Measurements from ENCODE around the gene LPIN3. TPM values are rescaled to one million over a fixed set of nuclear protein-coding genes. Genes with fewer than 3 reads are reported as not detected.
A peak's percentile ranks its signal among the peaks of the same experiment; 100 is the strongest.

Gene LPIN3, protein sequence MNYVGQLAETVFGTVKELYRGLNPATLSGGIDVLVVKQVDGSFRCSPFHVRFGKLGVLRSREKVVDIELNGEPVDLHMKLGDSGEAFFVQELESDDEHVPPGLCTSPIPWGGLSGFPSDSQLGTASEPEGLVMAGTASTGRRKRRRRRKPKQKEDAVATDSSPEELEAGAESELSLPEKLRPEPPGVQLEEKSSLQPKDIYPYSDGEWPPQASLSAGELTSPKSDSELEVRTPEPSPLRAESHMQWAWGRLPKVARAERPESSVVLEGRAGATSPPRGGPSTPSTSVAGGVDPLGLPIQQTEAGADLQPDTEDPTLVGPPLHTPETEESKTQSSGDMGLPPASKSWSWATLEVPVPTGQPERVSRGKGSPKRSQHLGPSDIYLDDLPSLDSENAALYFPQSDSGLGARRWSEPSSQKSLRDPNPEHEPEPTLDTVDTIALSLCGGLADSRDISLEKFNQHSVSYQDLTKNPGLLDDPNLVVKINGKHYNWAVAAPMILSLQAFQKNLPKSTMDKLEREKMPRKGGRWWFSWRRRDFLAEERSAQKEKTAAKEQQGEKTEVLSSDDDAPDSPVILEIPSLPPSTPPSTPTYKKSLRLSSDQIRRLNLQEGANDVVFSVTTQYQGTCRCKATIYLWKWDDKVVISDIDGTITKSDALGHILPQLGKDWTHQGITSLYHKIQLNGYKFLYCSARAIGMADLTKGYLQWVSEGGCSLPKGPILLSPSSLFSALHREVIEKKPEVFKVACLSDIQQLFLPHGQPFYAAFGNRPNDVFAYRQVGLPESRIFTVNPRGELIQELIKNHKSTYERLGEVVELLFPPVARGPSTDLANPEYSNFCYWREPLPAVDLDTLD
- 10 to 100 TPM; 26.4 to 84.1 TPM for polyA plus RNA-seq

DNA sequence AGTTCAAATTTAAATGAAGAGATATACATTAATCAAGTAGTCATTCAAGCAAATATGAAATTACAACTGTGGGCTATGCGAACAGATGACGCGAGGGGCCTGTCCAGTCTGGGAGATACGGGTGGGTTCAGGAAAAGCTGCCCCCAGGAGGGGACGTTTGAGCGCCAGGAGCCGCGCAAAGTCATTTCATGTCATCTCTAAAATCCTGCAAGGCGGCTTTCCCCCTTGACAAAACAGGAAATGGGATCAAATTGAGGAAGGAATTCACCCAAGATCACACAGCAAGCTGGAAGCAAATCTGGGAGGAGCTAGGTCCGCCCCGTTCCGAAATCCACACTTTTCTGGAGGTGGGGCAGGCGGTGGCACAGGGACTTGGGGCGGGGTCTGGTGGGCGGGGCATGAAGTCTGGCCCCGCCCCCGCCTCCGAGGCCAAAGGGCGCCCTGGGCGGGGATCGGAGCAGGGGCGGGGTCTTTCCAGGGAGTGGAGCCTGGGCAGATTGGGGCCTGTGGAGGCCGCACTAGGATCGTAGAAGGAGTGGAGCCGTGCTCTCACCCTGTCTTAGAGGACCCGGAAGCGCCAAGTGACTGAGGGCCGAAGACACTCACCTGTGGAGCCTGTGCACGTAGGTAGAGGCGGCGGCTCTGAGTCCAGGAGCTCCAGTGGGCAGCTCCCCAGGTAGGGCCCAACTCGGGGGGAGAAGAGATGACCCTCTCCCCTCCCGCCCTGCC, at the start of gene LPIN3:
LPIN3 (plus strand) TSS at position 495 of the 729 bp plus-strand sequence. CDS start 4,983 bp downstream, outside the sequence.
- WGBS, 2 donors = 8 to 10% methylated on average over 32 to 33 of the region's 33 CpGs

DNA sequence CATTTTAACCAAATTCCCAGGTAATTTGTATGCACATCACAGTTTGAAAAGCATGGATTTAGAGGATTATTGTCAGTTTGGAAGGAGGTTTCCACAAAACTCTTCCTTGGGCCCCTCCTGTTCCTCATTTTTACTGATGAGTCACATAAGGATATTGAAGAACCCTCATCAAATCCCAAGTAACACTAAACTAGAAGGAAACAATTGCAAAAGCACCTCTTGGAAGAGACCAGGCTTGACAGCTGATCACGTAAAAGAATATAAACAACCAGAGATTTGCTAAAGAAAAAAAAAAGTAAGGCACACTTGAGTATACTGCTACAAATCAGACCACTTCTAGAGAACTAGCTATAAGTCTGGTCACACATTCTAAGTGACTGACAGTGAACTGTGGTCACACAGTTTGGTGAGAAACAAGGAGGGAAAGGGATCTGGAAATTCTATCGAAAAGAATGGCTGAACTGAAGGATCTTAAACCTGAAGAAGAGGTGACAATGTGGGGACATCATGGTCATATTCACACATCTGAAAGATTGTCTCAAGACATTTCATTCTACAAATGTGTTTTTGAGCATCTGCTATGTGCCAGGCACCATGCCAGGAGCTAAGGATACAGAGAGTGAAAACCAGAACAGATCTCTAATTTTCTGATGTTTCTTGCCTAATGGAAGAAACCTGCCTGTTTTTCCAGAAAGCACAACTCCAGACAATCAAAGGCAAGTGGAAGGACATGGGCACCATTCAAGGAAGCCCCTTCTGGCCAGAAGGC, 47.2 kb upstream of the LPIN3 start:
- Histone ChIP-seq H3K4me1 (ENCODE audit: control insufficient read depth in 2 of 2, insufficient read depth in 2 of 2, low read length in 1 of 2) (no peaks in the 10 kb centered on the region), H3K9me3 (ENCODE audit: control insufficient read depth in 2 of 2, insufficient read depth in 1 of 2, low read depth in 1 of 2, low read length in 1 of 2) (no peaks in the 10 kb centered on the region), H3K36me3 (ENCODE audit: control insufficient read depth in 2 of 2, insufficient read depth in 2 of 2, low read length in 1 of 2) (no peaks in the 10 kb centered on the region), H3K27me3 (ENCODE audit: control insufficient read depth in 1 of 2, insufficient read depth in 2 of 2, low read length in 2 of 2) (no peaks in the 10 kb centered on the region), H3K4me3 (ENCODE audit: low read depth in 1 of 2, low read length in 2 of 2) (no peak overlapping the region), H3K27ac (ENCODE audit: low read depth in 2 of 2, low read length in 1 of 2) (peak overlapping the region in 1 of 2 donors; percentile 21)
- WGBS, 2 donors = 61 to 66% methylated on average over 2 of the region's 2 CpGs

More for the DNA sequence above, at the start of gene LPIN3:
- Histone ChIP-seq H3K36me3 (ENCODE audit: control insufficient read depth in 2 of 2, insufficient read depth in 2 of 2, low read length in 1 of 2) (peaks cover 0 to under 1% of the 10 kb centered on the region in 2 donors), H3K27me3 (ENCODE audit: control insufficient read depth in 1 of 2, insufficient read depth in 2 of 2, low read length in 2 of 2) (no peaks in the 10 kb centered on the region), H3K27ac (ENCODE audit: low read depth in 2 of 2, low read length in 1 of 2) (peak within 1 kb of the TSS; percentile 95), H3K9me3 (ENCODE audit: control insufficient read depth in 2 of 2, insufficient read depth in 1 of 2, low read depth in 1 of 2, low read length in 1 of 2) (no peaks in the 10 kb centered on the region), H3K4me1 (ENCODE audit: control insufficient read depth in 2 of 2, insufficient read depth in 2 of 2, low read length in 1 of 2) (peaks cover 0 to 11% of the 10 kb centered on the region in 2 donors), H3K4me3 (ENCODE audit: low read depth in 1 of 2, low read length in 2 of 2) (peak within 1 kb of the TSS; percentile 54 to 57)

DNA sequence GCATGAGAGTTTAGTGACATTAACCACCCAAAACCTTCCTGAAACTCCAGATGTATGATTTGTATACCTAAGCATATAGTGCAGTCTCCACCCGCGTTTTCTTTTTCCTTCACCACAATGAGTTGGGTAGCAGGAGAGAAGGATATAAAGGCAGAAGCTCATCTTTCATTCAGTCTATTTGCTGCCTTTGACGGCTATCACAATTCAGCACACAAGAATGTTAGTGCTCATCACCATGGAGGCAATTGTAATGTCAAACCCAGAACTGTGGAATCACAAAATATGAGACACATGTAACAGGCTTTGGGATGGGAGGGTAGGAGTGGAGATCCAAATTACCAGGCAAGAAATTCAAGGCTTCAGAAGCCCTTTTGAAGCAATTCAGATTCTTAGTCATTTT, 40.7 kb upstream of the LPIN3 start:
- no peaks in the 10 kb centered on the region for H3K9me3 ChIP-seq (ENCODE audit: control insufficient read depth in 2 of 2, insufficient read depth in 1 of 2, low read depth in 1 of 2, low read length in 1 of 2)
- H3K27me3 ChIP-seq (ENCODE audit: control insufficient read depth in 1 of 2, insufficient read depth in 2 of 2, low read length in 2 of 2) = no peaks in the 10 kb centered on the region
- no peaks in the 10 kb centered on the region for H3K36me3 ChIP-seq (ENCODE audit: control insufficient read depth in 2 of 2, insufficient read depth in 2 of 2, low read length in 1 of 2)
- no peak overlapping the region for H3K4me3 ChIP-seq (ENCODE audit: low read depth in 1 of 2, low read length in 2 of 2)
- whole genome bisulfite sequencing, 2 donors = 88 to 89% methylated on average over 3 of the region's 3 CpGs
- peaks cover 0 to 3% of the 10 kb centered on the region in 2 donors for H3K4me1 ChIP-seq (ENCODE audit: control insufficient read depth in 2 of 2, insufficient read depth in 2 of 2, low read length in 1 of 2)
- no peak overlapping the region for H3K27ac ChIP-seq (ENCODE audit: low read depth in 2 of 2, low read length in 1 of 2)

DNA sequence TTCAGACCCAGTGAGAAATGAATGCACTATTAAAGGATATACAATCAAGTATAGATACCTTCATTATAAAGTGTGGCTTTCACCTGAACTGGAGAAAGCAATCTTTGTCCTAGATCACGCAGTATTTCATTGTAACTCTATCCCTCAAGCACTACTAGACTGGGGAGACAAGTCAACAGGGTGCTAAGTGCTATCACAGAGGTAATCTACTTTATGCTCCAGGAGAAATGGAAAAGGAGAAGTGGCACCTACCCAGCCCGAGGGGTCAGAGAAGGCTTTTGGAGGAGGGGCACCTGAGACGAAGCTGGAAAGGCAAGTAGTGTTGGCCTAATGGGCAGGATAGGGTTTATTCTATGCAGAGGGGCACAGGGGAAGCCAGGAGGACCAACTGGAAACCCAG, 40.2 kb upstream of the LPIN3 start:
- H3K27ac ChIP-seq (ENCODE audit: low read depth in 2 of 2, low read length in 1 of 2) = no peak overlapping the region
- WGBS, 2 donors = 83 to 84% methylated on average over 3 of the region's 3 CpGs
- H3K36me3 ChIP-seq (ENCODE audit: control insufficient read depth in 2 of 2, insufficient read depth in 2 of 2, low read length in 1 of 2) = no peaks in the 10 kb centered on the region

DNA sequence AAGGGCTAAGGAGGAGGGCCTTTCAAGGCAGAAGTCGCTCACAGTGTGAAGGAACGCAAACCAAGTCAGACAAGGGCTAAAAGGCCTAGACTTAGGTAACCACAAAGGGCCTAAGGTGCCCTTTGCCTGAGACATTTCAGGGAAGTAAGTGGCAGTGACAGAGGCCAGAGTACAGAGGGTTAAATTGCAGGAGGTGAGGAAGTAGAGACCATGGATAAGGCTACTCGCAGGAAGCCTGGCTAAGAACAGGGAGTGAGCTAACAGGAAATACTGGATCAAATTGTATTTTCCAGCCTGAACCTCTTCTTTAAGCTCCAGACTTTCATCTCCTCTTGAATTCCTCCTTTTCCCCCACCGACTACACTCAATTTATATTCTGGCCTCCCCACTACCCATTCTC, 39.7 kb upstream of the LPIN3 start:
- 77 to 82% methylated on average over 4 of the region's 4 CpGs for WGBS, 2 donors

More for the DNA sequence above, 40.2 kb upstream of the LPIN3 start:
- Histone ChIP-seq H3K4me3 (ENCODE audit: low read depth in 1 of 2, low read length in 2 of 2) (no peak overlapping the region), H3K27me3 (ENCODE audit: control insufficient read depth in 1 of 2, insufficient read depth in 2 of 2, low read length in 2 of 2) (no peaks in the 10 kb centered on the region), H3K9me3 (ENCODE audit: control insufficient read depth in 2 of 2, insufficient read depth in 1 of 2, low read depth in 1 of 2, low read length in 1 of 2) (no peaks in the 10 kb centered on the region), H3K4me1 (ENCODE audit: control insufficient read depth in 2 of 2, insufficient read depth in 2 of 2, low read length in 1 of 2) (peaks cover 0 to 3% of the 10 kb centered on the region in 2 donors)

DNA sequence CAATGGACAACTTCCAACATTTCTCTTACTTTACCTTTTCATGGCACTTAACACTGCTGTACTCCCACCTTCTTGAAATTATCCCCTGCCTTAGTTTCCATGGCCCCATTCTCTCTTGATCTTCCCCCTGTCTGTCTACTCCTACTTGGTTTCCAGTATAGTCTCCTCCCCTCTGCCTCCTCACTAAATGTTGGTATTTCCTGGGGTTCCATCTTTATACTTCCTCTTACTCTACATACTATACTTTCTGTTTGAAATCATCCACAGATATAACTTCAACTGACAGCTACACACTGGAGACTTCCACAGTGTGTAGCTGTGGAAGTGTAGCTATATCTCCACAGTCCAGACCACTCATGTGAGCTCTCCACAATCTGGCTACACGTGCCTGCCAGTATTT, 36.6 kb upstream of the LPIN3 start:
- H3K36me3 ChIP-seq (ENCODE audit: control insufficient read depth in 2 of 2, insufficient read depth in 2 of 2, low read length in 1 of 2) = no peaks in the 10 kb centered on the region
- H3K27me3 ChIP-seq (ENCODE audit: control insufficient read depth in 1 of 2, insufficient read depth in 2 of 2, low read length in 2 of 2) = no peaks in the 10 kb centered on the region
- no peak overlapping the region for H3K4me3 ChIP-seq (ENCODE audit: low read depth in 1 of 2, low read length in 2 of 2)
- peaks cover 3% of the 10 kb centered on the region in 2 donors for H3K4me1 ChIP-seq (ENCODE audit: control insufficient read depth in 2 of 2, insufficient read depth in 2 of 2, low read length in 1 of 2)
- 86 to 88% methylated on average over 1 of the region's 1 CpG for WGBS, 2 donors
- no peak overlapping the region for H3K27ac ChIP-seq (ENCODE audit: low read depth in 2 of 2, low read length in 1 of 2)
- H3K9me3 ChIP-seq (ENCODE audit: control insufficient read depth in 2 of 2, insufficient read depth in 1 of 2, low read depth in 1 of 2, low read length in 1 of 2) = no peaks in the 10 kb centered on the region

More for the DNA sequence above, 39.7 kb upstream of the LPIN3 start:
- H3K27me3 ChIP-seq (ENCODE audit: control insufficient read depth in 1 of 2, insufficient read depth in 2 of 2, low read length in 2 of 2) = no peaks in the 10 kb centered on the region
- no peaks in the 10 kb centered on the region for H3K36me3 ChIP-seq (ENCODE audit: control insufficient read depth in 2 of 2, insufficient read depth in 2 of 2, low read length in 1 of 2)
- no peaks in the 10 kb centered on the region for H3K9me3 ChIP-seq (ENCODE audit: control insufficient read depth in 2 of 2, insufficient read depth in 1 of 2, low read depth in 1 of 2, low read length in 1 of 2)
- peaks cover 0 to 3% of the 10 kb centered on the region in 2 donors for H3K4me1 ChIP-seq (ENCODE audit: control insufficient read depth in 2 of 2, insufficient read depth in 2 of 2, low read length in 1 of 2)
- no peak overlapping the region for H3K27ac ChIP-seq (ENCODE audit: low read depth in 2 of 2, low read length in 1 of 2)
- H3K4me3 ChIP-seq (ENCODE audit: low read depth in 1 of 2, low read length in 2 of 2) = no peak overlapping the region

DNA sequence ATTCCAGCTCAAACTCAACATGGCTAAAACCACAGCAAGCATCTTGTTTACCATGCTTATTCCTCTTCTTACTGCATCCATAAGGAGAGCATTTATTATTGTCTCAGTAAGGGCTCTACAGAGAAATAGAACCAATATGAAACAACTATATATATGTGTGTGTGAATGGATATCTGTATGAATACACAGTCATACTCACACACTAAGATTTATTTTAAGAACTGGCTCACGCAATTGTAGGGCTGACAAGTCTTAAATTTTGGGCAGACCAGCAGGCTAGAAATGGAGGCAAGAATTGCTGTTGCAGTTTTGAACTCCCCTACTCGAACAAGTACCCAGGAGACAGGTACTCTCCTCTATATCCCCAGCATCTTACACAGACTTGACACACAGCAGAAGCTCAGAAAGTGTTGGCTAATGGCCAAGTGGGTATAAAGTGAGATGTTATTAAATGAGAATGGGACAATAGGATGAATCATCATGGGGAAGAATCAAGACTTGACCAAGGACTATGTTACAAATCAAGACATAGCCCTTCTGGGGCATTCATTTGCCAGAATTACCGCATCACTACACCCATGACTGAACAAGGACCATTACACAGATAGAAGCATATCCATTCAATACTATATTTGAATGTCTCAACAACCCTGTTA, 36.1 kb upstream of the LPIN3 start:
- Histone ChIP-seq H3K27me3 (ENCODE audit: control insufficient read depth in 1 of 2, insufficient read depth in 2 of 2, low read length in 2 of 2) (no peaks in the 10 kb centered on the region), H3K9me3 (ENCODE audit: control insufficient read depth in 2 of 2, insufficient read depth in 1 of 2, low read depth in 1 of 2, low read length in 1 of 2) (no peaks in the 10 kb centered on the region), H3K27ac (ENCODE audit: low read depth in 2 of 2, low read length in 1 of 2) (no peak overlapping the region), H3K4me1 (ENCODE audit: control insufficient read depth in 2 of 2, insufficient read depth in 2 of 2, low read length in 1 of 2) (peaks cover 3% of the 10 kb centered on the region in 2 donors), H3K36me3 (ENCODE audit: control insufficient read depth in 2 of 2, insufficient read depth in 2 of 2, low read length in 1 of 2) (no peaks in the 10 kb centered on the region), H3K4me3 (ENCODE audit: low read depth in 1 of 2, low read length in 2 of 2) (no peak overlapping the region)
- 91 to 96% methylated on average over 3 of the region's 3 CpGs for WGBS, 2 donors

DNA sequence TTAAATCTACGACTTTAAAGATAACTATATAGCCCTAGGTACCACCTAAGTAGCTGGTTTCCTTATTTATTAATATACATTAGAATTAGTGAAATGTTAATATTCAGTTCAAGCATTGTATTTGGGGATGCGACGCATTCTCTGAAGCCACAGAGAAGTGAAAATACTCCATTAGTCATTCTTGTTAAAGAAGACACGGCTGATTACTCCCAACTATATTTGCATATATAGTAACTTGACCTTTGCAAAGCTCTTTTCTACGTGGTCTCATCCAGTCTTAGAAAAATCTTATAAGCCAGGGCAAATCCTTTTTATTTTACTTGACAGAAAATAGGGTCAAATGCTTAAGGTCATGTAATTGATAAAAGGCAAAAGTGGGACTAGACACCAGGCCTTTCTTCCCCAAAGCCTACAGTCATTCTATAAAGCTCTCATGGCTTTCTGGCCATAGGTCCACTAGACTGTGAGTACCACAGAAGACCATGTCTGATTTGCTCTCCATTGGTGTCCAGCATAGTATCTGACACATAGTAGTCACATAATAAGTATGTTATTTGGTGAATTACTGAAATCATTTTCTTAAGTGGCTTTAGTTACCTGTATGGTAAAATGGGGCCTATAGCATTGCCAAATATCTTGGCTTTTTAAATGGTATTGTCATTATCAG, 34.4 kb upstream of the LPIN3 start:
- 81 to 83% methylated on average over 5 of the region's 5 CpGs for WGBS, 2 donors
- no peak overlapping the region for H3K4me3 ChIP-seq (ENCODE audit: low read depth in 1 of 2, low read length in 2 of 2)
- peaks cover 3 to 7% of the 10 kb centered on the region in 2 donors for H3K4me1 ChIP-seq (ENCODE audit: control insufficient read depth in 2 of 2, insufficient read depth in 2 of 2, low read length in 1 of 2)
- H3K27ac ChIP-seq (ENCODE audit: low read depth in 2 of 2, low read length in 1 of 2) = no peak overlapping the region
- H3K9me3 ChIP-seq (ENCODE audit: control insufficient read depth in 2 of 2, insufficient read depth in 1 of 2, low read depth in 1 of 2, low read length in 1 of 2) = no peaks in the 10 kb centered on the region
- no peaks in the 10 kb centered on the region for H3K36me3 ChIP-seq (ENCODE audit: control insufficient read depth in 2 of 2, insufficient read depth in 2 of 2, low read length in 1 of 2)
- no peaks in the 10 kb centered on the region for H3K27me3 ChIP-seq (ENCODE audit: control insufficient read depth in 1 of 2, insufficient read depth in 2 of 2, low read length in 2 of 2)

Measured in esophagus (tissue), 2 donors.